Esophagus squamous epithelium (tissue), 5 donors: ENCODE measurements around the gene DDX24. TPM values are rescaled to one million over a fixed set of nuclear protein-coding genes. Genes with fewer than 3 reads are reported as not detected.

Source experiments
- DNase-seq: peaks from one replicate; lab custom pipeline; 2025; lab: John Stamatoyannopoulos, UW
- H3K27ac ChIP-seq, 4 donors: fragments of 200-600 bp; sonication (generic); one replicate each; pipeline ENCODE4 v1.5.1; 2016 to 2019; ENCODE audit warnings: mild to moderate bottlenecking in 1 of 4
- H3K27me3 ChIP-seq, 4 donors: fragments of 200-600 bp; sonication (generic); 1 replicate in 3 of 4; 2 replicates in 1 of 4; pipeline versions ENCODE4 v1.5.1 to v1.6.0; 2017 to 2021; ENCODE audit warnings: antibody characterized with exemption in 1 of 4
- H3K36me3 ChIP-seq, 3 donors: fragments of 200-600 bp; sonication (generic); one replicate each; pipeline ENCODE4 v1.5.1; 2016 to 2019
- H3K4me1 ChIP-seq, 3 donors: fragments of 200-600 bp; sonication (generic); one replicate each; pipeline ENCODE4 v1.5.1; 2017 to 2019
- H3K4me3 ChIP-seq, 4 donors: fragments of 200-600 bp; sonication (generic); 1 replicate in 3 of 4; 2 replicates in 1 of 4; pipeline ENCODE4 v1.5.1; 2016 to 2019; ENCODE audit warnings: mild to moderate bottlenecking in 2 of 4, moderate library complexity in 1 of 4
- H3K9me3 ChIP-seq, 3 donors: fragments of 200-600 bp; sonication (generic); one replicate each; pipeline ENCODE4 v1.5.1; 2016 to 2019
- CTCF ChIP-seq, 6 experiments: fragments of 450-650 bp in 4 of 6; fragments of 200-600 bp in 2 of 6; sonication (generic) in 2 of 6; IDR thresholded peaks; one replicate each; pipeline ENCODE4 v1.5.1; 2016 to 2019; ENCODE audit warnings: antibody characterized with exemption in 6 of 6, mild to moderate bottlenecking in 4 of 6, moderate library complexity in 4 of 6
- POLR2A ChIP-seq, 4 donors: fragments of 450-650 bp; IDR thresholded peaks; one replicate each; pipeline ENCODE4 v1.6.1; 2017; ENCODE audit warnings: antibody characterized with exemption in 4 of 4, mild to moderate bottlenecking in 4 of 4, moderate library complexity in 3 of 4
- WGBS, 2 donors: methylation state at CpG; one replicate each; pipeline ENCODE4 v1.1.5; 2018; 5-methylcytosine and 5-hydroxymethylcytosine counted together
- intact Hi-C: fragments of 100-400 bp; cut with DNase I; formaldehyde crosslinking; loops from one replicate; pipeline ENCODE4 v1.15.0; 2022
- total RNA-seq, 4 donors: library from RNA; depleted of rRNA; stranded (reverse); fragments of >200 nt; gene quantifications; one replicate each; pipeline ENCODE4 v1.1.0, GENCODE V29; 2016
- donor health status: DM: yes; HTN: yes; CAD: no.

Gene DDX24
- total RNA-seq, 4 donors from 2014 or later: 63.9 to 114 (median 71.9) TPM

- TF ChIP-seq CTCF (IDR thresholded peaks at IDR 0.05): no peak
- TF ChIP-seq POLR2A (IDR thresholded peaks at IDR 0.05): no peak
- Histone ChIP-seq H3K9me3 (no peaks in the 10 kb centered on the region), H3K27ac (no peak overlapping the region), H3K27me3 (no peaks in the 10 kb centered on the region), H3K4me3 (no peak overlapping the region), H3K36me3 (no peaks in the 10 kb centered on the region), H3K4me1 (peaks cover 7 to 30% (median 14%) of the 10 kb centered on the region in 3 donors)
- intact Hi-C loops: no loop called here
- no peak for DNase-seq
- 54 to 72% methylated on average over 4 to 10 of the region's 10 CpGs for WGBS, 2 donors
Observed at GRCh38 chr14:94022532-94023411, 58.2 kb downstream of the DDX24 start.

GRCh38 chr14:94021416-94022157, 59.4 kb downstream of the DDX24 start:
- WGBS, 2 donors: 72 to 77% methylated on average over 3 to 10 of the region's 10 CpGs
- H3K27me3 ChIP-seq: peaks cover 0 to 7% (median 0%) of the 10 kb centered on the region in 4 donors
- no peaks in the 10 kb centered on the region for H3K36me3 ChIP-seq
- intact Hi-C loops: no loop called here
- TF ChIP-seq POLR2A (IDR thresholded peaks at IDR 0.05): no peak
- no peaks in the 10 kb centered on the region for H3K9me3 ChIP-seq
- H3K4me1 ChIP-seq: peaks cover 0 to 18% (median 3%) of the 10 kb centered on the region in 3 donors
- H3K4me3 ChIP-seq: no peak overlapping the region
- no peak for DNase-seq
- H3K27ac ChIP-seq: no peak overlapping the region

DNA sequence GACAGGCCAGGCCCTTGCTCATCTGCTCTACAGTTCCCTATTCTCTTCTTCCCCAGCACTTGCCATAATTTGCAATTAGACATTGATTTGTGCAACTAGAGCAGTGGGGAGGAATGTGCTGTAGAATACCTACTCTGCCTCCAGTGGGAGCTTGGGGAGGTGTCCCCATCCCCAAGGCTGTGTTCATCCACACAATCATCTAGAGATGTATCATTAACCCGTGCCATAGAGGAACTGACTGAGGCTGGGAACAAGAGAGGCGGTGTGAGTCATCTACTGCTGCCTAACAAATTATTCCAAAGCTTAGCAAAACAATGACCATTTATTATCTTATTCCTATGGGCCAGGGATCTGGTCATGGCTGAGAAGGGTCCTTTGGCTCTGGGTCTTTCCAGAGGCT, 60.0 kb downstream of the DDX24 start:
- no peak for TF ChIP-seq CTCF (IDR thresholded peaks at IDR 0.05)
- TF ChIP-seq POLR2A (IDR thresholded peaks at IDR 0.05): no peak
- no peak for DNase-seq
- no peak overlapping the region for H3K27ac ChIP-seq
- H3K9me3 ChIP-seq: no peaks in the 10 kb centered on the region
- H3K36me3 ChIP-seq: no peaks in the 10 kb centered on the region
- peaks cover 0 to 12% (median 0%) of the 10 kb centered on the region in 4 donors for H3K27me3 ChIP-seq
- H3K4me1 ChIP-seq: peaks cover 0 to 14% (median 3%) of the 10 kb centered on the region in 3 donors
- intact Hi-C loops: no loop called here
- no peak overlapping the region for H3K4me3 ChIP-seq
- 50 to 88% methylated on average over 1 to 2 of the region's 2 CpGs for WGBS, 2 donors

DNA sequence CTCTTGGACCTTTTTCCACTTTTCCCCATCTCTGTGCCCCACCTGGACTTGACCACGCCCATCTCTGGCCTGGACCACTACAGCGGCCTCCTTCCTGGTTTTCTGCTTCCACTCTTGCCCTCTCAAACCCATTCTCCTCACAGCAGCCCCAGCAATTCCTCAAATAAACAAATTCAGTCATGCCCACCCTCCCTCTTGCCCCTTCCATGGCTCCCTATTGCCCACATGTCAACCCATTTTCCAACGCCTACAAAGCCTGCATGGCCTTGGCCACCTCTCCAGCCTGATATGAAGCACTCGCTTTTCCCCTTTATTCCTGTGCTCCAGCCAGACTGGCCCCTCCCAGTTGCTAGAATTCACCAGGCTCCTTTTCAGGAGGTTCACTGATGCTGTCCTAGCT, 60.7 kb downstream of the DDX24 start:
- 87% methylated on average over 4 of the region's 4 CpGs for WGBS, 2 donors
- no peak for DNase-seq
- TF ChIP-seq CTCF (IDR thresholded peaks at IDR 0.05) (no peak), POLR2A (IDR thresholded peaks at IDR 0.05) (no peak)
- Histone ChIP-seq H3K27ac (no peak overlapping the region), H3K9me3 (no peaks in the 10 kb centered on the region), H3K36me3 (no peaks in the 10 kb centered on the region), H3K4me3 (no peak overlapping the region), H3K27me3 (peaks cover 0 to 12% (median 0%) of the 10 kb centered on the region in 4 donors), H3K4me1 (peaks cover 0 to 9% (median 0%) of the 10 kb centered on the region in 3 donors)
- intact Hi-C loops: no loop called here

DNA sequence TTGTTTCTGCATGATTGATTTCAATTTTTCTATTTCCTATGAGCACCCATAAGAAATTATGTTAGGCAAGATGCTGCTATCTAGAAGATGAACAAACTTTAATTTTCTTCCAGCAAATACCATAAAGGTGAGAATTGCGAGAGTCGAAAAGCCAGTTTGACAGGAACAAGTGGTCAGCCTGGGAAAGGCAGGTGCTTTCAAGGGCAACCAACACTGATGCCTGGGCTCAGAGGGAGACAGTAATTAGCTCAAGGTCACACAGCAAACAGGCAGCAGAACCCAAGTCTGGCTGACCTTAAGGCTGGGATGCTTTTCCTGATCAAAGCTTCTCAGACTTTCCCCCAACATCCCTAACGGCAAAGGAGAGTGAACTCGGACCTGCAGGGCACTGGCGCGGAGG, 61.7 kb downstream of the DDX24 start:
- Histone ChIP-seq H3K4me3 (no peak overlapping the region), H3K27me3 (peaks cover 0 to 12% (median 0%) of the 10 kb centered on the region in 4 donors), H3K4me1 (peaks cover 0 to 11% (median 0%) of the 10 kb centered on the region in 3 donors), H3K36me3 (no peaks in the 10 kb centered on the region), H3K27ac (no peak overlapping the region), H3K9me3 (no peaks in the 10 kb centered on the region)
- TF ChIP-seq CTCF (IDR thresholded peaks at IDR 0.05) (no peak), POLR2A (IDR thresholded peaks at IDR 0.05) (no peak)
- DNase-seq: no peak
- WGBS, 2 donors: 67 to 72% methylated on average over 4 to 6 of the region's 6 CpGs
- intact Hi-C loops: no loop called here
